ENCODE data around the gene PRDM16. TPM values are rescaled to one million over a fixed set of nuclear protein-coding genes. Genes with fewer than 3 reads are reported as not detected.
"Not testable (repeated sequence)": the region's sequence is repeated elsewhere in the genome, so short reads cannot be mapped to it uniquely, and the experiment has no call there.

PRDM16 gene
- total and polyA plus RNA-seq, 2 of the 13 experiments (the other 11 are each of a cell fraction or from before 2014, with no cell fraction given): 0.15 to 0.81 TPM

GRCh38 chr1:3164671-3165070 is 95.7 kb downstream of the PRDM16 start:
- in situ Hi-C loops (cut with HindIII; ENCODE audit: extremely low pct_ligation_motif_present, low pct_unique_long_range_greater_than_20kb) (no loop called here), intact Hi-C loops (cut with micrococcal nuclease; ENCODE audit: unreplicated experiment) (no loop called here)
- no peaks in the 10 kb centered on the region for H3K36me3 ChIP-seq (replicated peaks in 1 of 2; ENCODE audit: control insufficient read depth in 1 of 2, insufficient read depth in 2 of 2, low read length in 2 of 2)
- no peak overlapping the region for H3K27ac ChIP-seq (ENCODE audit: extremely low read length, insufficient read depth, low read length)
- H3K79me2 ChIP-seq (ENCODE audit: insufficient read depth, low read length): no peaks in the 10 kb centered on the region
- no peak overlapping the region for H2AFZ ChIP-seq (ENCODE audit: low read length)
- CTCF ChIA-PET (ENCODE audit: low intra/inter-chr PET ratio, low total read pairs): no interaction called here
- FAIRE-seq (no peak), ATAC-seq (no peak), DNase-seq (ENCODE audit: low spot score) (no peak)
- POLR2A ChIA-PET: no interaction called here
- H3K4me3 ChIP-seq (replicated peaks in 1 of 3; ENCODE audit: insufficient read depth in 1 of 3, low read depth in 2 of 3, low read length in 3 of 3): no peak overlapping the region
- H3K4me2 ChIP-seq (ENCODE audit: low read depth, low read length): no peak overlapping the region
- no peak overlapping the region for H3K9ac ChIP-seq (ENCODE audit: insufficient read depth, low read depth, low read length)
- 61% methylated on average over 15 of the region's 21 CpGs for WGBS (ENCODE audit: low lambda C conversion rate)
- peaks cover 0 to 3% of the 10 kb centered on the region in 2 experiments; a peak in 1 of 5 replicates for H3K27me3 ChIP-seq (ENCODE audit: control insufficient read depth in 1 of 2, insufficient read depth in 2 of 2, low read length in 2 of 2)
- H3K4me1 ChIP-seq (ENCODE audit: insufficient read depth, low read length): no peaks in the 10 kb centered on the region; the same call in 1 of the 2 replicates
- no peaks in the 10 kb centered on the region for H4K20me1 ChIP-seq (ENCODE audit: insufficient read depth, low read length)
- no TSS peak for BruUV-seq (replicated peaks)
- TF ChIP-seq MED1 (CRISPR knock-in tag; IDR thresholded peaks at IDR 0.05) (no peak), NCOA5 (CRISPR knock-in tag; IDR thresholded peaks at IDR 0.05) (no peak)
- no peaks in the 10 kb centered on the region for H3K9me3 ChIP-seq (ENCODE audit: low read length)

- H3K27me3 ChIP-seq (ENCODE audit: control insufficient read depth in 1 of 2, insufficient read depth in 2 of 2, low read length in 2 of 2); H3K4me2 ChIP-seq (ENCODE audit: low read depth, low read length); H2AFZ ChIP-seq (ENCODE audit: low read length); H3K36me3 ChIP-seq (replicated peaks in 1 of 2; ENCODE audit: control insufficient read depth in 1 of 2, insufficient read depth in 2 of 2, low read length in 2 of 2); POLR2A ChIA-PET; H3K27ac ChIP-seq (ENCODE audit: extremely low read length, insufficient read depth, low read length); ATAC-seq; intact Hi-C loops (cut with micrococcal nuclease; ENCODE audit: unreplicated experiment); H3K9me3 ChIP-seq (ENCODE audit: low read length); H3K4me1 ChIP-seq (ENCODE audit: insufficient read depth, low read length); H3K9ac ChIP-seq (ENCODE audit: insufficient read depth, low read depth, low read length); BruUV-seq (replicated peaks); CTCF ChIA-PET (ENCODE audit: low intra/inter-chr PET ratio, low total read pairs); H3K4me3 ChIP-seq (replicated peaks in 1 of 3; ENCODE audit: insufficient read depth in 1 of 3, low read depth in 2 of 3, low read length in 3 of 3); H3K79me2 ChIP-seq (ENCODE audit: insufficient read depth, low read length); H4K20me1 ChIP-seq (ENCODE audit: insufficient read depth, low read length); FAIRE-seq; DNase-seq (ENCODE audit: low spot score); in situ Hi-C loops (cut with HindIII; ENCODE audit: extremely low pct_ligation_motif_present, low pct_unique_long_range_greater_than_20kb): not testable (repeated sequence)
- WGBS (ENCODE audit: low lambda C conversion rate): no CpG with 5 or more reads among the region's 1 CpG
These were observed 96.2 kb downstream of the PRDM16 start for GRCh38 chr1:3165189-3165588.
